ENCODE measurements around the gene FXN. TPM values are rescaled to one million over a fixed set of nuclear protein-coding genes. Genes with fewer than 3 reads are reported as not detected.

The FXN gene
- total RNA-seq, 1 experiment from 2014 or later: 11.0 TPM

GRCh38 chr9:69122549-69123141 lies 87.1 kb downstream of the FXN start:
- peak; percentile 7 for ATAC-seq
- peaks cover 14% of the 10 kb centered on the region for H3K4me1 ChIP-seq (ENCODE audit: insufficient read depth, low read length)
- CTCF ChIA-PET: interaction anchor here (1.6 kb wide), 1 partner anchor 71 kb away, joined by 12 read pairs; no protein-coding TSS in a partner anchor
- H3F3A ChIP-seq (ENCODE audit: low read length, unreplicated experiment): no peaks in the 10 kb centered on the region
- peaks cover 16% of the 10 kb centered on the region for H3K79me2 ChIP-seq (ENCODE audit: low read length)
- H3K27me3 ChIP-seq (ENCODE audit: low read length): no peaks in the 10 kb centered on the region
- intact Hi-C loops (cut with micrococcal nuclease): loop anchor here (5.0 kb wide), 3 partner anchors 55 to 70 kb away; no protein-coding TSS in a partner anchor
- H3K4me3 ChIP-seq (ENCODE audit: low read length): peak overlapping the region; percentile 79
- H3K27ac ChIP-seq (ENCODE audit: low read length): peak overlapping the region; percentile 99
- peak overlapping the region; percentile 31 for H2AFZ ChIP-seq (ENCODE audit: low read length)
- peak; percentile 65 for DNase-seq
- no peaks in the 10 kb centered on the region for H3K9me2 ChIP-seq (replicated peaks; ENCODE audit: low read length)
- no peaks in the 10 kb centered on the region for H4K20me1 ChIP-seq (ENCODE audit: low read length)
- H3K9me3 ChIP-seq (ENCODE audit: low read length): no peaks in the 10 kb centered on the region
- TF ChIP-seq EZH2 (IDR thresholded peaks at IDR 0.05; ENCODE audit: low read length, unreplicated experiment): no peak
- TF ChIP-seq EZH2phosphoT487 (IDR thresholded peaks at IDR 0.05; ENCODE audit: borderline replicate concordance, low read length): no peak
- TF ChIP-seq, protein P1, sequence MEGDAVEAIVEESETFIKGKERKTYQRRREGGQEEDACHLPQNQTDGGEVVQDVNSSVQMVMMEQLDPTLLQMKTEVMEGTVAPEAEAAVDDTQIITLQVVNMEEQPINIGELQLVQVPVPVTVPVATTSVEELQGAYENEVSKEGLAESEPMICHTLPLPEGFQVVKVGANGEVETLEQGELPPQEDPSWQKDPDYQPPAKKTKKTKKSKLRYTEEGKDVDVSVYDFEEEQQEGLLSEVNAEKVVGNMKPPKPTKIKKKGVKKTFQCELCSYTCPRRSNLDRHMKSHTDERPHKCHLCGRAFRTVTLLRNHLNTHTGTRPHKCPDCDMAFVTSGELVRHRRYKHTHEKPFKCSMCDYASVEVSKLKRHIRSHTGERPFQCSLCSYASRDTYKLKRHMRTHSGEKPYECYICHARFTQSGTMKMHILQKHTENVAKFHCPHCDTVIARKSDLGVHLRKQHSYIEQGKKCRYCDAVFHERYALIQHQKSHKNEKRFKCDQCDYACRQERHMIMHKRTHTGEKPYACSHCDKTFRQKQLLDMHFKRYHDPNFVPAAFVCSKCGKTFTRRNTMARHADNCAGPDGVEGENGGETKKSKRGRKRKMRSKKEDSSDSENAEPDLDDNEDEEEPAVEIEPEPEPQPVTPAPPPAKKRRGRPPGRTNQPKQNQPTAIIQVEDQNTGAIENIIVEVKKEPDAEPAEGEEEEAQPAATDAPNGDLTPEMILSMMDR (conservative IDR thresholded peaks at IDR 0.05; ENCODE audit: low read depth, low read length): no peak
- POLR2A ChIA-PET (ENCODE audit: unreplicated experiment): interaction anchor here (0.5 to 1.3 kb wide), 4 partner anchors 9 to 62 kb away, joined by 3 to 7 read pairs (median 4); no protein-coding TSS in a partner anchor
- H3K4me2 ChIP-seq (ENCODE audit: low read length): peak overlapping the region; percentile 85
- H3K36me3 ChIP-seq (ENCODE audit: low read depth, low read length): no peaks in the 10 kb centered on the region
- peak overlapping the region; percentile 91 for H3K9ac ChIP-seq (ENCODE audit: low read length)
- BruUV-seq (replicated peaks): no TSS peak

GRCh38 chr9:69130456-69131441 lies 95.2 kb downstream of the FXN start:
- Histone ChIP-seq H3K9me3 (ENCODE audit: low read length) (no peaks in the 10 kb centered on the region), H4K20me1 (ENCODE audit: low read length) (no peaks in the 10 kb centered on the region), H3K4me1 (ENCODE audit: insufficient read depth, low read length) (peaks cover 21% of the 10 kb centered on the region), H3K9ac (ENCODE audit: low read length) (no peak overlapping the region), H3K79me2 (ENCODE audit: low read length) (peaks cover 72% of the 10 kb centered on the region), H3K36me3 (ENCODE audit: low read depth, low read length) (no peaks in the 10 kb centered on the region), H3K27me3 (ENCODE audit: low read length) (no peaks in the 10 kb centered on the region), H3K4me3 (ENCODE audit: low read length) (no peak overlapping the region), H3K4me2 (ENCODE audit: low read length) (peak overlapping the region; percentile 48), H3K27ac (ENCODE audit: low read length) (no peak overlapping the region), H3F3A (ENCODE audit: low read length, unreplicated experiment) (no peaks in the 10 kb centered on the region), H2AFZ (ENCODE audit: low read length) (no peak overlapping the region), H3K9me2 (replicated peaks; ENCODE audit: low read length) (no peaks in the 10 kb centered on the region)
- intact Hi-C loops (cut with micrococcal nuclease): no loop called here
- no TSS peak for BruUV-seq (replicated peaks)
- peak; percentile 53 for ATAC-seq
- DNase-seq: peak; percentile 48
- CTCF ChIA-PET: interaction anchor here (0.6 to 1.0 kb wide), 2 partner anchors 63 to 80 kb away, joined by 3 to 4 read pairs; no protein-coding TSS in a partner anchor
- TF ChIP-seq, protein P1 (conservative IDR thresholded peaks at IDR 0.05; ENCODE audit: low read depth, low read length): no peak
- no peak for TF ChIP-seq EZH2 (IDR thresholded peaks at IDR 0.05; ENCODE audit: low read length, unreplicated experiment)
- no peak for TF ChIP-seq EZH2phosphoT487 (IDR thresholded peaks at IDR 0.05; ENCODE audit: borderline replicate concordance, low read length)
- POLR2A ChIA-PET (ENCODE audit: unreplicated experiment): no interaction called here
